Heart right ventricle (tissue), 16 donors: ENCODE data around the gene PTPRG. TPM values are rescaled to one million over a fixed set of nuclear protein-coding genes. Genes with fewer than 3 reads are reported as not detected.

Source experiments
- ATAC-seq, 8 donors: fragments of 200-7000 bp; cut with Tn5 transposase; one replicate each; pipeline ENCODE4 v1.9.1; 2020; ENCODE audit warnings: mild to moderate bottlenecking in 8 of 8, moderate library complexity in 8 of 8, moderate number of reproducible peaks in 1 of 8
- DNase-seq, 2 donors: peaks; one replicate each; pipeline ENCODE4 v3.0.0-alpha.2; 2020
- H3K27ac ChIP-seq, 10 donors: fragments of 200-600 bp; sonication (generic) in 2 of 10; one replicate each; pipeline versions ENCODE4 v1.5.0 to v1.8.0; 2020 to 2022; ENCODE audit warnings: mild to moderate bottlenecking in 3 of 10
- H3K27me3 ChIP-seq, 7 donors: fragments of 200-600 bp; one replicate each; pipeline ENCODE4 v1.8.0; 2021 to 2022; ENCODE audit warnings: mild to moderate bottlenecking in 2 of 7
- H3K36me3 ChIP-seq, 9 donors: fragments of 200-600 bp; sonication (generic) in 1 of 9; one replicate each; pipeline versions ENCODE4 v1.5.0 to v1.8.0; 2020 to 2022; ENCODE audit warnings: mild to moderate bottlenecking in 2 of 9
- H3K4me1 ChIP-seq, 9 donors: fragments of 200-600 bp; sonication (generic) in 1 of 9; one replicate each; pipeline versions ENCODE4 v1.5.0 to v1.8.0; 2020 to 2022; ENCODE audit warnings: mild to moderate bottlenecking in 4 of 9
- H3K4me3 ChIP-seq, 10 donors: fragments of 200-600 bp; sonication (generic) in 2 of 10; one replicate each; pipeline versions ENCODE4 v1.5.0 to v1.8.0; 2020 to 2022; ENCODE audit warnings: mild to moderate bottlenecking in 7 of 10, moderate library complexity in 2 of 10
- H3K9me3 ChIP-seq, 11 donors: fragments of 200-600 bp in 10 of 11; sonication (generic) in 2 of 11; one replicate each; pipeline versions ENCODE4 v1.5.0 to v1.8.0; 2013 to 2022; ENCODE audit warnings: mild to moderate bottlenecking in 2 of 11, control low read depth in 1 of 11, moderate library complexity in 1 of 11
- CTCF ChIP-seq, 9 donors: fragments of 200-600 bp; sonication (generic) in 2 of 9; IDR thresholded peaks; one replicate each; pipeline versions ENCODE4 v1.5.0 to v1.8.0; 2021 to 2022; ENCODE audit warnings: antibody characterized with exemption in 9 of 9, mild to moderate bottlenecking in 5 of 9, moderate library complexity in 1 of 9
- WGBS, 2 donors: extraction: QIAGEN DNeasy Blood & Tissue Kit; methylation state at CpG; one replicate each; pipeline ENCODE4 v1.1.7; 2013; ENCODE audit warnings: inconsistent platforms in 1 of 2; 5-methylcytosine and 5-hydroxymethylcytosine counted together
- intact Hi-C, 10 donors: fragments of 100-400 bp; cut with DNase I; formaldehyde crosslinking; loops; one replicate each; pipeline versions ENCODE4 v1.11.1 to v1.14.2; 2022
- polyA plus RNA-seq, 2 donors: library from polyadenylated mRNA; stranded (reverse); fragments of 200-250 nt; gene quantifications; one replicate each; pipeline ENCODE4 v1.2.3, GENCODE V29; 2013
- total RNA-seq, 10 donors: library from RNA; stranded (reverse); fragmentation: NEBNext Ultra II Directional in 3 of 10; extraction: Animal tissue kit (Norgen Biotek cat#: 25700) in 3 of 10; gene quantifications; one replicate each; pipeline versions ENCODE4 v1.2.1 to v1.2.4, GENCODE V29; 2021 to 2023
- donor health status: Arrhythmogenic right ventricular cardiomyopathy.
- donor health status: ischemic (EF 13 %, LVEDD 7.1; RV severe dilation, severe dysfunction).
- donor health status: healthy with polysubstance abuse.
- donor health status: DM: no; HTN: yes; CAD: no.
- donor health status: DM: no; HTN: no; CAD: no.
- donor health status: ischemic (EF 25% LVEDD 6.9; RV normal size, moderate dysfunction).
- donor health status: ischemic (EF 25% LVEDD 5.7; RV mildly dilated, moderate dysfunction).
- donor health status: healthy.
- donor health status: DM: yes; HTN: yes; CAD: no.
- donor health status: Ischemic cardiomyopathy.
- donor health status: ischemic (EF 35%, LVEDD 5.7; RV mildly dilated, moderate dysfunction).
- donor health status: nonischemic (EF 11% LVEDD 7.7; RV severe dilation, severe dysfunction).
- donor health status: DM: yes; HTN: yes; CAD: no.
- donor health status: PGD.
- donor health status: ischemic (EF 29% LVEDD 5.4; RV normal size, mild dysfunction).
- donor health status: nonischemic (EF 23%, LVEDD 6.1; RV moderate dilation, normal function).

The PTPRG gene
- total and polyA plus RNA-seq, 12 donors, result 10.1 to 38.3 (median 32.6) TPM

- no peaks in the 10 kb centered on the region for H3K36me3 ChIP-seq
- no peak overlapping the region for H3K4me3 ChIP-seq
- 68 to 75% methylated on average over 6 of the region's 6 CpGs for WGBS, 2 donors
- H3K27me3 ChIP-seq, result no peaks in the 10 kb centered on the region
- H3K4me1 ChIP-seq, result peaks cover 5 to 74% (median 45%) of the 10 kb centered on the region in 9 donors
- no peak for ATAC-seq
- DNase-seq, result no peak
- H3K9me3 ChIP-seq, result peaks cover 0 to 6% (median 0%) of the 10 kb centered on the region in 11 donors
- intact Hi-C loops, result loop anchor here in 1 of 10 donors (10.0 kb wide), 1 partner anchor 102 kb away; the partner anchor contains the start of gene PTPRG
- no peak for TF ChIP-seq CTCF (IDR thresholded peaks at IDR 0.05)
- no peak overlapping the region for H3K27ac ChIP-seq
Measured at GRCh38 chr3:61666615-61667330, 105.4 kb downstream of the PTPRG start.

- WGBS, 2 donors, result 92 to 93% methylated on average over 6 of the region's 6 CpGs
- TF ChIP-seq CTCF (IDR thresholded peaks at IDR 0.05), result no peak
- Histone ChIP-seq H3K9me3 (peaks cover 0 to 2% (median 0%) of the 10 kb centered on the region in 11 donors), H3K27me3 (no peaks in the 10 kb centered on the region), H3K4me1 (peaks cover 5 to 74% (median 45%) of the 10 kb centered on the region in 9 donors), H3K27ac (no peak overlapping the region), H3K4me3 (no peak overlapping the region), H3K36me3 (no peaks in the 10 kb centered on the region)
- ATAC-seq (no peak), DNase-seq (no peak)
- intact Hi-C loops, result loop anchor here in 1 of 10 donors (10.0 kb wide), 1 partner anchor 103 kb away; the partner anchor contains the start of gene PTPRG
Measured at GRCh38 chr3:61667383-61667782, 106.0 kb downstream of the PTPRG start.

GRCh38 chr3:61667814-61668213 is 106.4 kb downstream of the PTPRG start:
- no peak overlapping the region for H3K27ac ChIP-seq
- no peak for ATAC-seq
- H3K4me1 ChIP-seq, result peaks cover 5 to 74% (median 45%) of the 10 kb centered on the region in 9 donors
- no peak for TF ChIP-seq CTCF (IDR thresholded peaks at IDR 0.05)
- no peaks in the 10 kb centered on the region for H3K9me3 ChIP-seq
- H3K4me3 ChIP-seq, result no peak overlapping the region
- intact Hi-C loops, result loop anchor here in 1 of 10 donors (10.0 kb wide), 1 partner anchor 103 kb away; the partner anchor contains the start of gene PTPRG
- no peak for DNase-seq
- H3K27me3 ChIP-seq, result no peaks in the 10 kb centered on the region
- H3K36me3 ChIP-seq, result no peaks in the 10 kb centered on the region

- ATAC-seq (no peak), DNase-seq (no peak)
- H3K4me3 ChIP-seq, result no peak overlapping the region
- no peaks in the 10 kb centered on the region for H3K36me3 ChIP-seq
- WGBS, 2 donors, result 77 to 79% methylated on average over 5 of the region's 5 CpGs
- intact Hi-C loops, result loop anchor here in 1 of 10 donors (10.0 kb wide), 1 partner anchor 104 kb away; the partner anchor contains the start of gene PTPRG
- no peak overlapping the region for H3K27ac ChIP-seq
- H3K4me1 ChIP-seq, result peaks cover 5 to 74% (median 45%) of the 10 kb centered on the region in 9 donors
- H3K9me3 ChIP-seq, result no peaks in the 10 kb centered on the region
- no peaks in the 10 kb centered on the region for H3K27me3 ChIP-seq
- TF ChIP-seq CTCF (IDR thresholded peaks at IDR 0.05), result no peak
Measured at GRCh38 chr3:61668317-61668864, 107.0 kb downstream of the PTPRG start.
